OCI-LY7 (cell line): ENCODE measurements around the gene CLDN9. TPM values are rescaled to one million over a fixed set of nuclear protein-coding genes. Genes with fewer than 3 reads are reported as not detected.

Source experiments
- BruUV-seq: library from RNA; stranded (reverse); fragments of 400-500 nt; replicated peaks from 2 replicates; lab custom pipeline; 2021; lab: Mats Ljungman, UMichigan
- CTCF ChIA-PET: fragments of 300-600 bp; sonication (Branson Sonifier 250); formaldehyde crosslinking; loops from one replicate; lab custom pipeline; 2022; ENCODE audit warnings: antibody characterized with exemption; ENCODE audit not compliant: unreplicated experiment; lab: Charles Lee
- POLR2A ChIA-PET: fragments of 300-600 bp; sonication (Branson Sonifier 250); formaldehyde crosslinking; loops from one replicate; lab custom pipeline; 2022; ENCODE audit warnings: antibody characterized with exemption; lab: Charles Lee
- DNase-seq: peaks from one replicate; pipeline ENCODE4 v3.0.0-alpha.2; 2015; ENCODE audit warnings: low spot score
- H2AFZ ChIP-seq: fragments of 200-600 bp; sonication (generic), shearing (Covaris generic); 2 replicates; pipeline ENCODE4 v1.6.1; 2014; ENCODE audit warnings: mild to moderate bottlenecking, antibody characterized with exemption, low read length, moderate library complexity
- H3K27ac ChIP-seq: fragments of 200-600 bp; sonication (generic); 2 replicates; pipeline ENCODE4 v1.5.1; 2014; ENCODE audit warnings: mixed run types, low read depth, mild to moderate bottlenecking, moderate library complexity, low read length, inconsistent platforms; ENCODE audit not compliant: poor library complexity, severe bottlenecking
- H3K36me3 ChIP-seq: fragments of 200-600 bp; sonication (generic); 2 replicates; pipeline ENCODE4 v1.6.1; 2014; ENCODE audit warnings: mild to moderate bottlenecking, antibody characterized with exemption, low read length, moderate library complexity, mixed read lengths; ENCODE audit not compliant: insufficient read depth
- H3K4me1 ChIP-seq: fragments of 200-600 bp; sonication (generic); 2 replicates; pipeline ENCODE4 v1.5.1; 2014; ENCODE audit warnings: mild to moderate bottlenecking, low read length; ENCODE audit not compliant: insufficient read depth, poor library complexity, severe bottlenecking
- H3K4me2 ChIP-seq: fragments of 200-600 bp; sonication (generic); 2 replicates; pipeline ENCODE4 v1.6.1; 2014; ENCODE audit warnings: mild to moderate bottlenecking, low read length
- H3K4me3 ChIP-seq: fragments of 200-600 bp; sonication (generic); 2 replicates; pipeline ENCODE4 v1.5.1; 2014; ENCODE audit warnings: mild to moderate bottlenecking, low read depth, low read length; ENCODE audit not compliant: poor library complexity, severe bottlenecking
- H3K79me2 ChIP-seq: fragments of 200-600 bp; sonication (generic); 2 replicates; pipeline ENCODE4 v1.6.1; 2016; ENCODE audit warnings: low read depth, mild to moderate bottlenecking, low read length, moderate library complexity, mixed read lengths; ENCODE audit not compliant: insufficient read depth
- H3K9me2 ChIP-seq: fragments of 200-600 bp; sonication (generic); 2 replicates; pipeline ENCODE4 v1.6.1; 2016; ENCODE audit warnings: mild to moderate bottlenecking, low read length, mixed read lengths; ENCODE audit not compliant: insufficient read depth
- H3K9me3 ChIP-seq: fragments of 200-600 bp; sonication (generic); 2 replicates; pipeline ENCODE4 v1.6.1; 2014; ENCODE audit warnings: mild to moderate bottlenecking, mixed run types, low read length, mixed read lengths
- H4K20me1 ChIP-seq: fragments of 200-600 bp; sonication (generic); 2 replicates; pipeline ENCODE4 v1.6.1; 2014; ENCODE audit warnings: mild to moderate bottlenecking, antibody characterized with exemption, low read length, moderate library complexity, mixed read lengths; ENCODE audit not compliant: insufficient read depth
- CTCF ChIP-seq: fragments of 200-600 bp; sonication (generic); conservative IDR thresholded peaks from 2 replicates; pipeline ENCODE4 v1.5.1; 2014; ENCODE audit warnings: mild to moderate bottlenecking, antibody characterized with exemption, low read length, moderate library complexity, mixed read lengths
- EZH2phosphoT487 ChIP-seq: fragments of 200-600 bp; sonication (generic); IDR thresholded peaks from 2 replicates; pipeline ENCODE4 v1.6.1; 2018; ENCODE audit warnings: low read depth, borderline replicate concordance, mild to moderate bottlenecking, mixed run types, antibody characterized with exemption, low read length, moderate library complexity, mixed read lengths
- intact Hi-C: fragments of 100-400 bp; cut with micrococcal nuclease; formaldehyde crosslinking; loops from one replicate; pipeline ENCODE4 v1.10.0; 2022; ENCODE audit not compliant: unreplicated experiment
- total RNA-seq, 2 experiments: library from RNA; depleted of rRNA in 1 of 2; stranded (reverse); fragments of >200 nt in 1 of 2; shearing (Covaris generic) in 1 of 2; gene quantifications; 2 replicates each; pipeline ENCODE4 v1.2.3, GENCODE V29; 2014 to 2022

Gene CLDN9
- total RNA-seq, 2 experiments from 2014 or later: 0.42 TPM; not detected in 1

- DNase-seq: no peak
- CTCF ChIA-PET: interaction anchor here (0.5 kb wide), 1 partner anchor 55 kb away, joined by 3 read pairs; no protein-coding TSS in a partner anchor
- POLR2A ChIA-PET: no interaction called here
- peaks cover 26% of the 10 kb centered on the region for H3K36me3 ChIP-seq
- no peak overlapping the region for H3K4me3 ChIP-seq
- H3K9me2 ChIP-seq: no peaks in the 10 kb centered on the region
- TF ChIP-seq CTCF: no peak
- TF ChIP-seq EZH2phosphoT487: no peak
- peak overlapping the region; percentile 86; the same call in 1 of the 2 replicates for H3K4me2 ChIP-seq
- peaks cover 27% of the 10 kb centered on the region; the same call in 1 of the 2 replicates for H3K79me2 ChIP-seq
- no TSS peak for BruUV-seq
- H4K20me1 ChIP-seq: no peaks in the 10 kb centered on the region
- peaks cover 48% of the 10 kb centered on the region for H3K4me1 ChIP-seq
- H3K9me3 ChIP-seq: no peaks in the 10 kb centered on the region
- no peak overlapping the region for H3K27ac ChIP-seq
- intact Hi-C loops: loop anchor here (5.0 kb wide), 1 partner anchor 70 kb away; the partner anchor contains the start of gene FLYWCH1
- no peak overlapping the region for H2AFZ ChIP-seq
Observed at GRCh38 chr16:2981899-2982250, 30.8 kb upstream of the CLDN9 start.

- TF ChIP-seq CTCF: no peak
- no peak for TF ChIP-seq EZH2phosphoT487
- H4K20me1 ChIP-seq: no peaks in the 10 kb centered on the region
- peaks cover 48% of the 10 kb centered on the region for H3K4me1 ChIP-seq
- H2AFZ ChIP-seq: no peak overlapping the region
- no peaks in the 10 kb centered on the region for H3K9me3 ChIP-seq
- ChIA-PET CTCF (interaction anchor here (0.6 kb wide), 1 partner anchor 1089 kb away, joined by 3 read pairs; no protein-coding TSS in a partner anchor), POLR2A (interaction anchor here (0.7 to 0.9 kb wide), 3 partner anchors 17 to 281 kb away, joined by 4 to 9 read pairs (median 5); no protein-coding TSS in a partner anchor)
- peaks cover 25% of the 10 kb centered on the region; the same call in 1 of the 2 replicates for H3K79me2 ChIP-seq
- H3K9me2 ChIP-seq: no peaks in the 10 kb centered on the region
- no peak for DNase-seq
- no peak overlapping the region for H3K27ac ChIP-seq
- no TSS peak for BruUV-seq
- peak overlapping the region; percentile 84; the same call in 1 of the 2 replicates for H3K4me2 ChIP-seq
- no peak overlapping the region for H3K4me3 ChIP-seq
- H3K36me3 ChIP-seq: peaks cover 21% of the 10 kb centered on the region
- intact Hi-C loops: loop anchor here (5.0 kb wide), 1 partner anchor 70 kb away; the partner anchor contains the start of gene FLYWCH1
Observed at GRCh38 chr16:2982402-2982801, 30.3 kb upstream of the CLDN9 start.

- H2AFZ ChIP-seq: peak overlapping the region; percentile 63; the same call in 1 of the 2 replicates
- peak; percentile 90 for TF ChIP-seq CTCF
- no peak for TF ChIP-seq EZH2phosphoT487
- peaks cover 38% of the 10 kb centered on the region for H3K4me1 ChIP-seq
- no peaks in the 10 kb centered on the region for H4K20me1 ChIP-seq
- no TSS peak for BruUV-seq
- no peak overlapping the region for H3K27ac ChIP-seq
- ChIA-PET POLR2A (no interaction called here), CTCF (no interaction called here)
- no peaks in the 10 kb centered on the region for H3K9me2 ChIP-seq
- intact Hi-C loops: loop anchor here (1.0 to 5.0 kb wide), 2 partner anchors 56 to 71 kb away; partner anchors contain the start of gene FLYWCH1
- peak overlapping the region; percentile 84 for H3K4me2 ChIP-seq
- no peaks in the 10 kb centered on the region for H3K9me3 ChIP-seq
- peak overlapping the region; percentile 54 for H3K4me3 ChIP-seq
- peaks cover 10% of the 10 kb centered on the region for H3K36me3 ChIP-seq
- DNase-seq: peak; percentile 76
- peaks cover 14% of the 10 kb centered on the region; the same call in 1 of the 2 replicates for H3K79me2 ChIP-seq
Observed at GRCh38 chr16:2983706-2984136, 29.0 kb upstream of the CLDN9 start.
